Activated CD8-positive, alpha-beta memory T cell treated with anti-CD3 and anti-CD28 coated beads, Interleukin-2, amount 50 U/mL, for 24 hours (primary cell): ENCODE measurements around the gene MNX1.

Source experiments
- DNase-seq: peaks from one replicate; pipeline ENCODE4 v3.0.0-alpha.2; 2020; ENCODE audit errors: extremely low read depth

The MNX1 gene

GRCh38 chr7:157032644-157033482, 22.4 kb upstream of the MNX1 start:
- DNase-seq, result no peak

DNA sequence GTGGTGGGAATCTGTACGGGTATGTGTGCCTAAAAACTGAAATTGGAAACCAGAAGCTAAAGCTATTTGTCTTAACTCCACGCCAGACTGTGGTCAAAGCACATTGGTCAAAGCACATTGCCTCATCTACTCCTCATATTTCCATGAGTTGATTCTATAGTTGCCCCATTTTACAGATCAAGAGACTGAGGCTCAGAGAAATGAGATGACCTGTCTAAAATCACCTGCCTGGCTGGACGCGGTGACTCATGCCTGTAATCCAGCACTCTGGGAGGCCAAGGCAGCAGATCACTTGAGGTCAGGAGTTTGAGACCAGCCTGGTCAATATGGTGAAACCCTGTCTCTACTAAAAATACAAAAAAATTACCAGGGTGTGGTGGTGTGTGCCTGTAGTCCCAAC, 21.7 kb upstream of the MNX1 start:
- DNase-seq, result no peak

DNA sequence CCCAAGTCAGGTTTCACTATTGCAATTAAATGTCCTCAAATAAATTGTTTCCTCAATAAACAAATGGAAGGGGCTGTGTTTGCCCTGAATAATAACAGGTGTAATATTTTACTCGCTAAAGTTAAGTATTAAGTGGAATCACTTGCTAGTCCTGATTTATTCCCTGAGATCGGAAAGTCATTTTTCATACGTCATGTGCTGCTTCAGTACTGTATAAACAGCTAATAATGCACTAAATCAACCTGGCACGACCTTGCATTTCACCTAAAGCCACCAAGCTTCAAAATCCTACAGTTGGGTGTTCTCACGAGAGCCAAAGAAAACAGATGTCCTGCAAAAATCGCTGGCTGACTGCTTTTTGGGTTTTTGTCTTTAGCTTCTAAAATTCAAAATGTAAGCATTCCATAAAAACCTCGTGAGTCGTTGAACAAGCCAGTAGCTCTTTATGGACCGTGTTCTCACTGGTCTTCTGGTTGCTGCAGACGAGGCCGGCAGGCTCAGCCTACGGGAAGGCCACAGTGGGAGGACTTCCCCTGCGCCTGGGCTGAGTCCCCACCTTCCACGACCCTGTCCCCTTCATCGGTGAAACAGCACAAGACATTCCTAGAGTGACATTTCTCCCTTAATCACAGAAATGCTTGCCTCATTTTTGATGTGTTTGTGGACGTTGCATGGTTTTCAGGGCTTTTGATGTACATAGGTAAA, 17.9 kb upstream of the MNX1 start:
- DNase-seq, result no peak

DNA sequence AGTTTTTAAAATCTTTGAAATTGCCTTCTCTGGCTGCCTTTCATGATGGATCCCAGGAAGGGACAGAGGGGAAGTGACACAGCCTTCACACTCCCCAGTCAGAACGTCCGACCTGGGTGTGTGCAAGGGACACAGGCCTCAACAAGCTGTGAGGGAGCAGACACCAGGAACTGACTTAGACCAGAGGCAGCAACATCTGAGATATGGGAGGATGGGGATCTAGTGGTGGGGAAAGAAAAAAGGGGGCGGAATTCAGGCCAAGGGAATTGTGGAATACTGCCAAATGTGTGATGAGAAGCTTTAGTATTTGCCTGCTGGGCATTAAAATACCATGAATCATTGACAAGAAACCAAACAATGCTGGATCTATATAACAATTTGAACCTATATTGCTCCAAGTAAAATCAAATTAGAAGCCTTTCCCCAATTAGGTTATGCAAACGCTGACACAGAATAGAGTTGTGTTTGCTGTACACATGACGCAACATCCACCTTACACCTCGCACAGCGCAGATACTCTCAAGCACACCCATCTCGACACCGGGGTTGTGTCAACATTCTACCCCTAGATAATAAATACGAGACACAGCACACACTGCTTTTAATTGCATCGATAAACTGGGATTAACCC, 17.2 kb upstream of the MNX1 start:
- DNase-seq, result no peak

- no peak for DNase-seq
Observed at GRCh38 chr7:157024716-157025115, 14.3 kb upstream of the MNX1 start.

DNA sequence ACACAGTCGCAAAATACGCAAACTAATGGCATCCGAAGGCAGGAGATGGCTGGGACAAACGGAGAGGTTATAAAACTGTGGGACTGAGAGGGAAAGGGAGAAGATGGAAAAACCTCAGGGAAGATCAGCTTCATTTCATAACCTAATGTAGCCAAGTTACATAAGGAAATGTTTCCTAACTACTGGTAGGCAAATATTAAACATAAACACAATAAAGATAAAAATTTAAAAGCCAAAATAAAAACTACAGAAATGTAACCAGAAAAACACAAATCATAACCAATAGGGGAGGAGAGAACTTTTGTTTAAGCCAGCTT, 13.1 kb upstream of the MNX1 start:
- DNase-seq, result no peak

DNA sequence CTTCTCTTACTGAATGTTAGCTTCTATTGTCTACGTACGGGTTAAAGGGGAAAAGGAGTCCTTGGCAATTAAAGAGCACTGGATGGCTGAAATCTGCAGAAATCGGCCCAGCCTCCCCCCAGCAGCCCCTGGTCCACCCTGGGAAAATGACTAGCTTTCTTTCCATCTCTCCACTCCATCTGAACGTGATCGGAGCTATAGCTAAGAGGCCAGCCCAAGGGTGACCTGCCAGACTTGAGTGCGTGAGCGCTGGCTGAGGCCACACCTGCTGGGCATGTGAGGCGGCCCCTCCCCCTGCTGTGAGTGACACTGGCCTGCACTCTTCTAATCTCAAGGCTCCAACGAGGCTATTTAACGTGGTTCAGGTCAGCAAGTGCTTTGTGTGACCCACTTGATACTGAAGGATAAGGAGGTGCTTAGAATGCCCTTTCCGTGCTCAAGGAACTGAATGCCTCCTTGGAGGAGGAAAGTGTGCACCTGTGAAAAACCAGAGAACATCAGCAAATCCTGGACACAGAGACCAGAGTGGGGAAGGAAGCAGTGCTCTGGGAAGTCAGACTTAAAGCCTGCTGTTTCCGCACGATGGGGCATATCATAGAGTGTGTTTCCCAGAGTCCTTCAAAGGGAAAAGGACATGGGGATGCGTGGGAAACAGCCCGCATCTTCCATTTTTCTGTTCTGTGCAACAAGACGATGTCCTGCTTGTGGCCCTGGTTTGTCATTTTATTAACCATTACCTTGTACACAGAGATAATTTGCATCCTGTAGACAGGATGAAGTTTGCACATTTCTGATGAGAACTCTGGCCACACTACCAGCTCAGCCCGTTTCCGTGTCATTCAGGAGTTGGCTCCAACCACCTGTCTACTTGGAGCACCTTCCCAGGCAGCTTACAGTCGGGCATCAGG, 12.5 kb upstream of the MNX1 start:
- DNase-seq, result no peak

DNA sequence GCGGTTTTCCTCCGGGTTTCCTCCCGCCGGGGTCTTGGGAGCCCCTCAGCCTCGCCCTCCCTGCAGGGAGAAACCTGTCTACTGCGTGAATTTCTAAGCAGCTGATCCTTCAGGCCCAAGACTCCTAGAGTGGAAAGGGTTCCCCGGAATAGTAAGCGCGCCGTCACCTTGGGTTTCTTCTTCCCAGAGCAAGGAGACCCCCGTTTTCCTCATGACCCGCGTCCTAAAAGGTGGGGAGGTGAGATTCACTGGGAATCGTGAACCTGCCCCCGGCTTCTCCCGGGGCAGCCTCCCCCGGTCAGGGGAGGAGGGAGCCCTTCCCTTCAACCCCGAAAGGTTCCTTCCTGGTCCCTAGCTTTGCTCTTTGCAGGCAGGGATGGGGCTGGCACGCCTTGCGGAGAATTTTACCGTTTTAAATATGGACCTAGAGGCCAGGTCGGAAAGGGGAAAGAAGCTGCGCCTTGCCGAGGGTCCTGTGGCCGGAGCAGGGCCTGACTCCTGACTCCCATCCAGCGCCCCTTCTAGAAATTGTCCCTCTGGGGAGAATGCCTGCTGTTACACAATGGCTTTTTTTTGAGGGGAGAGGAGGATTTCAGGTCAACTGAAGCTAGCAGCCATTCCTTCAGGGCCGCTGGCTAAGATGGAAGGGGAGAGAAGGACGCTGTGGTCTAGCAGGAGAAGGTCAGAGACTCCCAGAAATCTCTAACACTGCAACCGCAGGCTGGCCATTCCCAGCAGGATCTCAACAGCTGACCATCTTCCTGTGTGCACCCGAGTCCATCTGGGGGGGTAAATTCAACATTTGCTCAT, 11.6 kb upstream of the MNX1 start:
- DNase-seq, result no peak

- DNase-seq, result no peak
Observed at GRCh38 chr7:157021071-157021870, 10.8 kb upstream of the MNX1 start.

GRCh38 chr7:157020514-157021070, 10.1 kb upstream of the MNX1 start:
- no peak for DNase-seq

DNA sequence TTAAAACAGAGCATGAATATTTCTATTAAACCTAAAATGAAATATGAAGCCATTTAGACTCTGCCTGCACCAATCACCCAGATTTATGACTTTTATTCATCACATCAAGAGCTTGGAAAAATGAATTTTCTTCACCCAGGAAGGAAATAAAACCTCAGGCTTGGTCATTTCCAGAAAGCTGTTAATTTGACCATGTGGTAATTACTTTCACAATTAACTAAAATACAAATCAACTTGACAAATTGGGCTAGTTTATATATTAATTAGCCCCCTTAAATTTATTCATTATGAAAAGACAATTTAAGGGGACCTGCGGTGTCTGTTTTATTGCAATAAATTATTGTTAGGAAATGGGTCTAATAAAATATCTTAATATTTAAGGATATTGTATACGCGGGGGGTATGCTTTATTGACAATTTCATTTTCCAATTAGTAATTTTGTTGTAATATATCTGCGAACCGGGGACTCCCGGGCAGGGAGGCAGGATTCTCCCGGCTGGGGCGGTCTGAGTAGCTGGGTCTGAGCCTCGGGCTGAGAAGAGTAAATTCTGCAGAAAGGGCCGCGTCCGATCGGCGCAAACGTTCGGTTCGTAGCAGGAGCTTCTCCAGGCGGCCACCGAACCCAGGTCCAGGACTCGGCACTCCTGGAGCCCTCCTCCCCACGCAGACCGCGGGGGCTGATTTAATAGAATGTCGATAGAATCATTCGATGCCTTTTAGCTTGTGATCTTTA, 9.4 kb upstream of the MNX1 start:
- no peak for DNase-seq

GRCh38 chr7:157018997-157019608, 8.6 kb upstream of the MNX1 start:
- no peak for DNase-seq

- no peak for DNase-seq
Observed at GRCh38 chr7:157018328-157018996, 8.0 kb upstream of the MNX1 start.

GRCh38 chr7:157017603-157018327, 7.3 kb upstream of the MNX1 start:
- DNase-seq, result no peak

DNA sequence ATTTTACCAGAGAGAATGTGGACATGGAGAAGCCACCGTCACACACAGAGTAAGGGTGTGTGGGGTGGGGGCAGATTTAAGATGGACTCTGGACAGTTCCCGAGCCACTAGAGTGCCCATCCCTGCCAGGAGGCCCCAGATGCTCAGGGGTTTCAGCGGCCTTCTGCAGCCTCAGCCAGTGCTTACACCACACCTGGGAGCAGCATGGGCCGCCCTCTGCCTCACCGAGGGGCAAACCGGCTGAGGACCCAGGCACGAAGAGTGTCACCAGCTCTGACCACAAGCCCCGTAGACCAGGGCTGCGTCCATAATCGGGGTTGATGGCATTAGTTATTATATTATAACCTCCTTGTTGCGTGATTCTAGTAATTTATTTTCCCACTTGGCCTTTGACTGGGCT, 6.7 kb upstream of the MNX1 start:
- DNase-seq, result no peak

GRCh38 chr7:157016352-157017041, 6.0 kb upstream of the MNX1 start:
- DNase-seq, result no peak

- no peak for DNase-seq
Observed at GRCh38 chr7:157016024-157016351, 5.5 kb upstream of the MNX1 start.
